Stimulated activated CD4-positive, alpha-beta T cell treated with anti-CD3 and anti-CD28 coated beads, Interleukin-2, amount 100 ng/mL, for 4 hours (primary cell): Measurements from ENCODE around the gene PRPH.
"Not testable (repeated sequence)": the region's sequence is repeated elsewhere in the genome, so short reads cannot be mapped to it uniquely, and the experiment has no call there.

Source experiments
- DNase-seq: peaks from one replicate; pipeline ENCODE4 v3.0.0-alpha.2; 2020; ENCODE audit warnings: low read depth

PRPH gene

DNA sequence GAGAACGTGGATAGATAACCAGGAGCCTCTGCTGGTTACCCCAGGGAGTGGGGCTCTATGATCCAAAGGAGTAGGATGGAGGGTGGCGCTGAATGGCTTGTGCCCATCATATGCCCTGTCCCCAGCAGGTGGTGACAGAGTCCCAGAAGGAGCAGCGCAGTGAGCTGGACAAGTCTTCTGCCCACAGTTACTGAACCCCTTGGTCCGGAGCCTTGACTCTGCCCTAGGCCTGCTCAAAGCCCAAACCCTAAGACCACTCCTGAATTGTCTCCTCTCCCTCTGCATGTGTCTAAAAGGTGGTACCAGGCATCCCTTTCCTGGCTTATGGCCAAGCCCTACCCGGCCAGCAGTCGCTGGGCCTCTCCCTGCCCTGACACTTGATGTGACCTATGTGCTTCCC lies 3.2 kb downstream of the PRPH start:
- no peak for DNase-seq

DNA sequence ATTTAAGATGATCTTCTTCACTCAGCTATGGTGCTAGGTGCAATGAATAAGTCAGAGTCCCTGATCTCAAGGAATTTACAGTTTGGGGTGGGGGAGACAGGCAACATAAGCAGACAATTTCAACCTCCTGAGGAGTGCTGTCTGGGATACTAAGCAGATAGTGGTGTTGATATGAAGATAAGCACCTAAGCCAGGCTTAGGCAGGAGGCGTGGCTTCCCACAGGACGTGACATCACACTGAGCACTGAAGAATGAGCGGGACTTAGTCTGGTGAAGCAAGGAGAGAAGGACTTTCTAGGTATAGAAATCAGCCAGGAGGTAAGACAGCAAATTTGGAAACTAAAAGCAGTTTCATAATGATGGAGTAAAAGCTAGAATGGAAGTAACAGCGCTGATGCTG lies 6.8 kb downstream of the PRPH start:
- no peak for DNase-seq

- no peak for DNase-seq
These were observed 9.2 kb downstream of the PRPH start for GRCh38 chr12:49304161-49304560.

DNA sequence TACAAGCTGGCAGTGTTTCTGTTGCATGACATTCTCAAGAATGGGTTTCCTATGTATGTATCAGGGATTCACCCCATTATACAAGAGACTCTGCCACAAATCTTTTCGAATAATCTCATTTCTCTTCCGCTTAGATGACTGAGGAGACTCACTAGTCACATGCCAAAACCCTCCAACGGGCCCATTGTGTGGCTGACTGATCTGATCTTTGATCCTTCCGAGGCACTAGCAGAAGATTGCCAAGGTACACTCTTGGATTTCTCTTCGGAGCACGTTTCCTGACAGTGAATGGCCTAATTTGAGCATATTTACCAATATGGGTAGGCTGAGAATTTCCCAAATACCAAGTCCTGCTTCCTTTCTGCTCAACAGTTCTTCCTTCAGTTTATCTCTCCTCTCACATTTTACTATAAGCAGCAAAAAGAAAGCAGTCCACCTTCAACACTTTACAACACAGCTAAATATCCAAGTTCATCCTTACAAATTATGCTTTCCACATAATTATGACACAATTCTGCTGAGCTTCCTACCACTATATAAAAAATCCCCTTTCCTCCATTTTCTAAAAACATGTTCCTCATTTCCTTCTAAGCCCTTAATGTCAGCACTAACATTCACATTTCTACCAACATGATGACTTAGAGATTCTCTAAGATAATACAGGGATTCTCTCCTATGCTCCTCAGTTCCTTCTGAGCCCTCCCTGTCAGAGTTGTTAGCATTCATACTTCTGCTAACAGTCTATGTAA lies 11.0 kb downstream of the PRPH start:
- no peak for DNase-seq

DNA sequence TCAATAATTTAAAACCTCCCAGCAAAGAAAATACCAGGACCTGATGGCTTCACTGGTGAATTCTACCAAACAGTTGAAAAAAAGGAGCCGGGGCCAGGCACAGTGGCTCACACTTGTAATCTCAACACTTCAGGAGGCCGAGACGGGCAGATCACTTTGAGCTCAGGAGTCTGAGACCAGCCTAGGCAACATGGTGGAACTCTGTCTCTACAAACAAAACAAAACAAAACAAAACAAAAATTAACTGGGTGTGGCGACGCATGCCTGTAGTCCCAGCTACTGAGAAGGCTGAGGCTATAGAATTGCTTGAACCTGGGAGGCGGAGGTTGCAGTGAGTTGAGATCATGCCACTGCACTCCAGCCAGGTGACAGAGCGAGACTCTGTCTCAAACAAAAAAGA lies 14.4 kb downstream of the PRPH start:
- DNase-seq: no peak

DNA sequence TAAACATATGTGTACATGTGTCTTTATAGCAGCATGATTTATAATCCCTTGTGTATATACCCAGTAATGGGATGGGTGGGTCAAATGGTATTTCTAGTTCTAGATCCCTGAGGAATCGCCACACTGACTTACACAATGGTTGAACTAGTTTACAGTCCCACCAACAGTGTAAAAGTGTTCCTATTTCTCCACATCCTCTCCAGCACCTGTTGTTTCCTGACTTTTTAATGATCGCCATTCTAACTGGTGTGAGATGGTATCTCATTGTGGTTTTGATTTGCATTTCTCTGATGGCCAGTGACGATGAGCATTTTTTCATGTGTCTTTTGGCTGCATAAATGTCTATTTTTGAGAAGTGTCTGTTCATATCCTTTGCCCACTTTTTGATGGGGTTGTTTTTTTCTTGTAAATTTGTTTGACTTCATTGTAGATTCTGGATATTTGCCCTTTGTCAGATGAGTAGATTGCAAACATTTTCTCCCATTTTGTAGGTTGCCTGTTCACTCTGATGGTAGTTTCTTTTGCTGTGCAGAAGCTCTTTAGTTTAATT lies 15.6 kb downstream of the PRPH start:
- DNase-seq: not testable (repeated sequence)

- no peak for DNase-seq
These were observed 19.9 kb downstream of the PRPH start for GRCh38 chr12:49314811-49315210.

- not testable (repeated sequence) for DNase-seq
These were observed 22.2 kb downstream of the PRPH start for GRCh38 chr12:49317118-49317517.

DNA sequence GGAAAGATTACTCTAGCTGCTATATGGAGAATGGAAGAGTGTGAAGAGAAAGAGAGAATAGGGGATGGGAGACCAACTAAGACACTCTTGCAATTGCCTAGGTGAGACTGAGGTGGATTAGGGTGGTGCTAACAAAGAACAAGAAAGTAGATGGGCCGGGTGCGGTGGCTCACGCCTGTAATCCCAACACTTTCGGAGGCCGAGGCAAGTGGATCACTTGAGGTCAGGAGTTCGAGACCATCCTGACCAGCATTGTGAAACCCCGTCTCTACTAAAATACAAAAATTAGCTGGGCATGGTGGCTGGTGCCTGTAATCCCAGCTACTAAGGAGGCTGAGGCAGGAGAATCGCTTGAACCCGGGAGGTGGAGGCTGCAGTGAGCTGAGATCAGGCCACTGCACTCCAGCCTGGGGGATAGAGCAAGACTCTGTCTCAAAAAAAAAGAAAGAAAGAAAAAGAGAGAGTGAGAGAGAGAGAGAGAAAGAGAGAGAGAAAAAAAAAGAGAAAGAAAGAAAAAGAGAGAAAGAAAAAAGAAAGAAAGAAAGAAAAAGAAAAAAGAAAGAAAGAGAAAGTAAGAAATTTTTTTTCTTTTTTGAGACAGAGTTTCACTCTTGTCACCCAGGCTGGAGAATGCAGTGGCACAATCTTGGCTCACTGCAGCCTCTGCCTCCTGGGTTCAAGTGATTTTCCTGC lies 25.6 kb downstream of the PRPH start:
- DNase-seq: not testable (repeated sequence)

DNA sequence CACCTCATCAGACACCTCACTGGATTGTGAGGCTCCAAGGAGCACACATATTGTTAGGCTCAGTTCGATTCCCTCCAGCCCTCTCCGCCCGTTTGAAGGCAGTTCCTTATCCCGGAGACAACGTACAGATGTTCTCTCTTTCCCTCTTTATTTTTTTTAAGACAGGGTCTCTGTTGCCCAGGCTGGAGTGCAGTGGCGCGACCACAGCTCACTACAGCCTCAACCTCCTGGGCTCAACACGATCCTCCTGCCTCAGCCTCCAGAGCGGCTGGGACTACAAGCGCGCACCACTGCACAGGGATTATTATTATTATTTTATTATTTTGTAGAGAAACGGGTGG lies 27.4 kb downstream of the PRPH start:
- no peak for DNase-seq

- DNase-seq: peak; percentile 94
These were observed 28.0 kb downstream of the PRPH start, which contains the start of gene TROAP for GRCh38 chr12:49322708-49323523. TSS of gene TROAP (plus strand) at chr12:49323255. CDS start at chr12:49323609, 354 bp downstream.

DNA sequence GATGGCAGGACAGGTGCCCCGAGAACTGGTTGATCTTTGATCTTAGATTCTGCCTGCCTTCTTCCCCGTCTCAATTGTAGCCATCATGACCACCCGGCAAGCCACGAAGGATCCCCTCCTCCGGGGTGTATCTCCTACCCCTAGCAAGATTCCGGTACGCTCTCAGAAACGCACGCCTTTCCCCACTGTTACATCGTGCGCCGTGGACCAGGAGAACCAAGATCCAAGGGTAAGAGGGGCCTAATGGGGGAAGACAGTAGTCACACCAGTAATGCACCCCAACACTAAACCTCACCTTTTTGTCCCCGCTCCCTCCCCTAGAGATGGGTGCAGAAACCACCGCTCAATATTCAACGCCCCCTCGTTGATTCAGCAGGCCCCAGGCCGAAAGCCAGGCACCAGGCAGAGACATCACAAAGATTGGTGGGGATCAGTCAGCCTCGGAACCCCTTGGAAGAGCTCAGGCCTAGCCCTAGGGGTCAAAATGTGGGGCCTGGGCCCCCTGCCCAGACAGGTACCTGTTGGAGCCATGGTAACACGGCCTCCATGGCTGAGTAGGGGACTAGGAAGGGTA lies 28.7 kb downstream of the PRPH start:
- DNase-seq: no peak

DNA sequence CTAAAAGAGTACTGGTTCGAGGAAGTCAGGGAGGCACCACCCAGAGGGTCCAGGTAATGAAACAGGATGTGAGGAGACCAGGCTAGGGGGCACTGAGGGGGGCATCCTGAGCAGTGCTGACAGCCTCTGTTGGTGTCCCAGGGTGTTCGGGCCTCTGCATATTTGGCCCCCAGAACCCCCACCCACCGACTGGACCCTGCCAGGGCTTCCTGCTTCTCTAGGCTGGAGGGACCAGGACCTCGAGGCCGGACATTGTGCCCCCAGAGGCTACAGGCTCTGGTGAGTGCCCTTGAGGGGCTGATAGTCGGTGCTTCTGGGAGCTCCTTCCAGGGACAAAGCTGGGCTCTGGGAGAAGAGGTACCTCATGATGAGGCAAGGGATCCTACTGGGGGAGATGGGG lies 30.7 kb downstream of the PRPH start:
- DNase-seq: no peak

GRCh38 chr12:49327368-49327767 lies 32.4 kb downstream of the PRPH start:
- no peak for DNase-seq

- DNase-seq: no peak
These were observed 32.9 kb downstream of the PRPH start for GRCh38 chr12:49327887-49328286.

GRCh38 chr12:49328816-49329215 lies 33.9 kb downstream of the PRPH start:
- no peak for DNase-seq

- no peak for DNase-seq
These were observed 35.2 kb downstream of the PRPH start for GRCh38 chr12:49330032-49330619.

GRCh38 chr12:49330631-49331379 lies 35.9 kb downstream of the PRPH start:
- DNase-seq: no peak

DNA sequence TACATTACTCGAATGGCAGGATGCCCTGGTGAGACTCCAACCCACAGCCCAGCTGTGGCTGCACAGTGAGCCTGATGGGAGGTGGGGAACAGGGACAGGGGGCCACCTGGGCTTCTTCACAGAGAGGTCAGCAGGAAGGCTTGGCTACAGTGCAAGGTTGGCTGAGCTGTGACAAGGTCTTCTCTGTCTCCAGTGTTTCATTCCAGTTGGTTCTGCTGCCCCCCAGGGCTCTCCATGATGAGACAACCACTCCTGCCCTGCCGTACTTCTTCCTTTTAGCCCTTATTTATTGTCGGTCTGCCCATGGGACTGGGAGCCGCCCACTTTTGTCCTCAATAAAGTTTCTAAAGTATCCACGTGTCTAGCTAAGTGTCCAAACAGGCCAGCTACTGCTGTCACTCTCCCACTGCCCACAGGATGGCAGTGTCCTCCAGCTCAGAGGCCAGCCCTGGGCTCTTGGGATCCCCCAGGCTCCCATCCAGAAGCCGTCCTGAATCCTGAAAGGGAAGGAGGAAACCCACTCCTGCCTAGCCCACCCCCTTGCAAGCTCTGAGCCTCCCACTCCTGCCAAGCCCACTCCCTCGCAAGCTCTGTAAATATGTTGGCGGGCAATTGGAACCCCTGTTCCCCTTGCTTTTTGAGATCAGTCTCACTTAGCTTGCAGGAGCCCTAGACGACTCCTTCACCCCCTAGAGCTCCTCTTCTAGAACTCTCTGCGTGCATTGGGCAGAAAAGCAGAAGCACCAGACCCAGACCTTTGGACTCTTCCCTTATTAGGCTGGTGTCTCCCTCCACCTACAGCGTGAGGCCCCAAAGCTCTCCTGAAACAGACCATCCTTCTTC lies 36.7 kb downstream of the PRPH start:
- DNase-seq: no peak

DNA sequence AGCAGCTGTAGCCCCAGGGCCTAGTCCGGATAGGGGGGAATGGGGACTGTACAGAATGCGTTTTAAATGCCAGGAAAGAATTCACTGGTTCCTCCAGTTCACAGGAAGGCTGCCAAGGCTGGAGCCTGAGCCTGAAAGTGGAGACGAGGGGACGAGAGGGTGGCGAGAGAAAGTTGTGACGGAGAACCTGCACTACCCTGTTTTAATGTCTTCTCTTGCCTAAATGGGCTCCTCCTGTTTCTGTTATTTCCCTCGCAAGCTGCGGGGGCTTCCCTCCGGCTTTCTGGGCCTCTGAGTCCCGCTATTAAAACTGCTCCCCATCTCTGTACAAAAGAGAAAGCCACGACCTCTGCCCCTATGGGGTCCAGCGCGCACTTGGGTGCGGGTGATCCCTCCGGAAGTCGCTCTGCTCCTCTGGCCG lies 37.5 kb downstream of the PRPH start:
- no peak for DNase-seq
